Body of pancreas (tissue), 4 donors: ENCODE measurements around the gene S100A6.

ENCODE experiments used
- CTCF ChIP-seq, 7 experiments: fragments of 450-650 bp in 4 of 7; fragments of 200-600 bp in 3 of 7; sonication (generic) in 3 of 7; IDR thresholded peaks; one replicate each; pipeline ENCODE4 v1.5.1; 2016 to 2019; ENCODE audit warnings: antibody characterized with exemption in 7 of 7
- POLR2A ChIP-seq, 3 donors: fragments of 450-650 bp; IDR thresholded peaks; one replicate each; pipeline ENCODE4 v1.6.1; 2016; ENCODE audit warnings: antibody characterized with exemption in 3 of 3, mild to moderate bottlenecking in 2 of 3

GRCh38 chr1:153513023-153513422 lies 22.8 kb downstream of the S100A6 start:
- TF ChIP-seq CTCF (IDR thresholded peaks at IDR 0.05), result no peak
- no peak for TF ChIP-seq POLR2A (IDR thresholded peaks at IDR 0.05)
